HG03139 (cell line): ENCODE measurements around the gene GPX4.

Source experiments
- ATAC-seq: cut with Tn5 transposase; IDR thresholded peaks from one replicate; pipeline ENCODE4 v1.9.1; 2021; ENCODE audit not compliant: unreplicated experiment

GPX4 gene

DNA sequence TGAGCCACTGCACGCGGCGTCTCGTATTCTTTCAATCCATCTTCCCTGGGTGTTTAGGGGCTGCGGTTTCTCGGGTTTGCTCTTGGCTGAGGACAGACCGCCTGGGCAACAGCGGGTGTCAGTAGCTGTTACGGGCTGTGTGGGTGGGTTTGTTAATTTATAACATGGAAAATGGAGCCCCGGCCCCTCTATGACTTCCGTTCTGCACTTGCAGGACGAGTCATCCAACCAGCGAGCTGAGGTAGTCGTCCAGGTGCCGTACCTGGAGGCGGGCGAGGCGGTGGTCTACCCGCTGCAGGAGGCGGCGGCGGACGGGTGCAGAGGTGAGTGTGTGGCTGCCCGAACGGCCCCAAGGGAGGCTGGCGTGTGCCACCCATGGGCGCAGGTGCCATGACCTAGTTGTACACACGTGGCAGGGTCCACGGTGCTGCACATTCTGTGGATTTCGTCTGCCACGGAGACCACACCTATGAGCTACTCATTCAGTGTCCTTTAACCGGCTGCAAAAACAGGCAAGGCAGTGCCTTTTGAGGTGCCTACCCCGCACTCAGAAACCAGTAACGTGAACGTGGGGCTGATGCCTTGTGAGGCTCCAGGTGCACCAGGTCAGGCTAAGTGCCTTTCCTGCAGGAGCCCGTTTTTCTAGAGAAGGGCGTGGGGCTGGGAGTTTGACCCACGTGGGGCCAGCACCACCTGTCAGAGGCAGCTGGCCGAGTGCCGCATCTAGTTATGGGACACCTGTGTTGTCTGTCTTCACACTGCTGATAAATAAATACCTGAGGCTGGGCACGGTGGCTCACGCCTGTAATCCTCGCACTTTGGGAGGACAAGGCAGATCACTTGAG, 19.5 kb upstream of the GPX4 start:
- no peak for ATAC-seq

DNA sequence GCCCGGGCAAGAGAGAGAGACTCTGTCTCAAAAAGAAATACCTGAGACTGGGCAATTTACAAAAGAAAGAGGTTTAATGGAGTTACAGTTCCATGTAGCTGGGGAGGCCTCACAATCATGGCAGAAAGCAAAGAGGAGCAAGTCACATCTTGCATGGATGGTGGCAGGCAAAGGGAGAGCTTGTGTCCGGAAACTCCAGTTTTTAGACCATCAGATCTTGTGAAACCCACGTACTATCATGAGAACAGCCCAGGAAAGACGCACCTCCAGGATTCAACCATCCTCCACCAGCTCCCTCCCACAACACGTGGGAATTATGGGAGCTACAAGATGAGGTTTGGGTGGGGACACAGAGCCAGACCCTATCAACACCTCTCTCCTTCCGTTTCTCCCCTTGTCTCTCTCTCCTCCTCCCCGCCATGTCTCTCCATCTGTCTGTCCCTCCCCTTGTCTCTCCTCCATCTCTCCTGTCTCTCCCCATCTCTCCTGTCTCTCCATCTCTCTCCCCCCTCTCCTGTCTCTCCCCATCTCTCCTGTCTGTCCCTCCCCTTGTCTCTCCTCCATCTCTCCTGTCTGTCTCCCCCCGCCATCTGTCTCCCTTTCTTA, 18.6 kb upstream of the GPX4 start:
- no peak for ATAC-seq

DNA sequence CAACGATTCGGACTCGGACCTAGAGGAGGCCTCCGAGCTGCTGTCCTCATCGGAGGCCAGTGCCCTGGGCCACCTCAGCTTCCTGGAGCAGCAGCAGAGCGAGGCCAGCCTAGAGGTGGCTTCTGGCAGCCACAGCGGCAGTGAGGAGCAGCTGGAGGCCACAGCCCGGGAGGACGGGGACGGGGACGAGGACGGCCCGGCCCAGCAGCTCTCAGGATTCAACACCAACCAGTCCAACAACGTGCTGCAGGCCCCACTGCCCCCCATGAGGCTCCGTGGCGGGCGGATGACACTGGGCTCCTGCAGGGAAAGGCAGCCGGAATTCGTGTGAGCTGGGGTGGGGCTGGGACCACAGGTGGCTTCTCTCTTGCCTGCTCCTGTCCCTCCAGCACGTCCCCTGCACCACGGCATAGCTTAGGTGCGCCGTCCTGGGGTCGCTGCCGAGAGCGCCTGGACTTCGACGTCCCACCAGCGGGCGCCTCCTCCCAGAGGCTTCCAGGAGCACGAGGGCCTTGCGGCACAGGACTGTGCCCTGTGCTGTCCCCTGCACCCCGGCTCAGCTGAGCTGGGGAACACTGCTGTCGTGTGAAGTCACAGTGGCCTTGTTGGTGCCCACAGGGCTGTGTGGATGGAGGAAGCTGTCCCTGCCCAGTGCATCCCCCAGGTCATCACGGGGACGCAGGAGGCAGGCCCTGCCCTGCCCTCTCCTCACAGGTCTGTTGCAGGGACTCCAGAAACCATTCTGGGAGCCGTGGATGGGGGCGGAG, 17.9 kb upstream of the GPX4 start:
- ATAC-seq: no peak

DNA sequence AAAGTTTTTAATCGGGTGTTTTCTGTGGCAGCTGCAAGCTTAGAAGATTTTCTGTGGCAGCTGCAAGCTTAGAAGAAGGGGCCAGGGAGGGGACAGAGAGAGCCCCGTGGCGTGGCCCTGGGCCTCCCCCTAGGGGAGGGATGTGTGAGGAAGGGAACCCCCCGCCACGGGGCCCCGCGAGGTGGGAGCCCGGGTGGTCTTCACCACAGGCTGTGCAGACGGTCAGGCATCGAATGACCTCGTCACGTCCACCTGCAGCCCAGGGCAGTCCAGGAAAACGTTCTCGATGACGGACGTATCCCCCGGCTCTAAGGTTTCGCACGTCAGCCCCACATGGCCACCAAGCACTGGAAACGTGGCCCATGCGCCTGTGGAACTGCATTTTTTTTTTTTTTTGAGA, 17.2 kb upstream of the GPX4 start:
- ATAC-seq: no peak

DNA sequence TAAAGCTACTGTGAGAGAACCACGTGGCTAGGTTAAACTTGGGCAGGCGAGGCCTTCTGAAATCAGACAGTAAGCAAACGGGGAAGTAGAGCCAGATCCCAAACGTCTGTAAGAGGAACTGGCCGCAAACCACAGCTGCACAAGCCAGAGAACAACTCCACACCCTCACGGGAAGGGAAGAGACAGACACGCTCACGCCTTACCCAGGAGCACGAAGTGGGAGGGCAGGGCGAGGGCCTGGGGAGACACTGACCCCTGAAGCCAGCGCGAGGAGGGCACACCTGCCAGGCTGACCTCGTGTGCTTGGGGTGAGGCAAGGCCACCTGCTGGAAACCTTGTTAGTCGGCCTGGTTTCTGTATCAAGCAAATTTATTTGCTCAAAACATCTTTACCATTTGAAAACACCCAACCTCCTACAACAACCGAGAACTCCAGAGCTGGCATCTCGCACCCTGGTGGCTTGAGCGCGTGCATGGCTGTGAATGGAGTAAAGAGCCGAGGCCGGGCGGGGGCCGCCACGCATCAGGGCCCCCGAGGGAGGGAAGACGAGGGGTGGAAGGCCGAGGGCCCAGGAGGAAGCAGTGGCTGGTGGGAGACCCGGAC, 15.9 kb upstream of the GPX4 start:
- ATAC-seq: no peak

DNA sequence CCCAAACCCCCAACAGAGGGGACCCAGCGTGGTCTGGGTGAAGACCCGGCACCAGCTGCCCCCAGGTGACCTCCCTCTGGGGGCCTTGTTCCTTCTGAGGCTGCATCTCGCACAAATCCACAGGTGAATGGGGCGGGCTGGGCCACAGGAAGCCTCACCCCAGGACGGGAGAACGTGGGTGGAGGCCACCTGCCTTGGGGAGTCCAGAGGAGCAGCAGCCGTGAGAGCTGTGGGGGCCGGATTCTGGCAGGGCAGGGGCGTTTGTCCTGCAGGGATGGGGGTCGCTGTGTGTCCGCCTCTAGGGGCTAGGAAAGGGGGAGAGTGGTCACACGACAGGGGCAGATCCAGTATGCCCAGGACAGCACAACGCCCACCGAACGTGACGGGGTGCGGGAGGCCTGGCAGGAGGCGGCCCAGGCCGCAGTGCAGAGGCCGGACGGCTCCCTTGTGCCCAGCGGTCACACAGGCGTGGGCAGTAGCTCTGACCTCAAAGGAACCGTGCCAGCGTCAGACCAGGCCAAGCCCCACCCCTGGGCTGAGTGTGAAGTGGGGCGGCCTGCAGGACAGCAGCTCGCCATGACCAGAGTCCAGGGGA, 15.3 kb upstream of the GPX4 start:
- ATAC-seq: no peak

DNA sequence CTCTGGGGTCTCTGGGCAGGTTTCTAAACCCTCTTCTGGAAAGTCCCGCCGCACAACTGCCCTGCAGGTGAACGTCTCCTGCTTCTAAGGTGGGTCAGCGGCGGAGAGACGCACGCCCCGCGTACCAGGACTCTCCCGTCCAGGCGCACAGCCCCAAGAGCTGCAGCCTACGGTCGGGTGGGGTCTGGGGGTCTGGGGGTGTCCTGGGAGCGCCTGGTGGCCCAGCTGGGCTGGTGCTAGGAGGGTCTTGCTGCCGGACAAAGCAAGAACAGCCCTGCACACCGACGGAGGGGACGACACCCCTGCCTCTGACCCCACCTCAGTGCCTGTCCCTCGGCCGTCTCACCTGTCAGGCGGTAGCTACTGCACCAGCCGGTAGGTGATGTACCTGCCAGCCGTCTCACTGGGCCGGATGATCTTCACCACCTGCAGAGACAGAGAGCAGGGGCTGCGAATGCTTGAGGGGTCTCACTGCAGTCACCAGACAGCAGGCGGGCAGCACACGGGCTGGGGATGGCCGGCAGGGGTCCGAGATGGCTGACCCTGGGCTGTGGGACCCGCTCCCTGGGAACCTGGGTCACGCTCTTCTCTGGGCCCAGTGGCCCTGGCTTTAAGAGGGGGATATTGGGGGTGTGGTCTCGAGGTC, 14.5 kb upstream of the GPX4 start:
- no peak for ATAC-seq

DNA sequence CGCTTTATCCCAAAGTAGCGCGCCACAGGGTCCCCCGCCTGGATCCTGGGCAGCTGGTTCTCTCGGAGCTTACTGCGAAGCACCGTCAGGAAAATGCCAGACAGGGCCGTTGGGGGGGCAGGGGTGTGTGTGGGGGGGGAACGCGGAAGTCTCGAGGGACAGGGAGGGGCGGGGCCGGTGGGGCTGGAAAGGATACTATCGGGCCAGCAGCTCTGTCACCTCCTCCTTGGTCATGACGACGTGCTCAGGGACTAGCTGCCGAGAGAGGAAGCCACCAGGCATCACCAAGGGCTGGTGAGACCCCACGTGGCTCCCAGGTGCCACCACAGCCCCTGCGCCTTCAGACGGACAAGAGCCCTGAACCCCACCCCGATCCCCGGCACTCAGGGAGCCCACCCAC, 13.9 kb upstream of the GPX4 start:
- no peak for ATAC-seq

DNA sequence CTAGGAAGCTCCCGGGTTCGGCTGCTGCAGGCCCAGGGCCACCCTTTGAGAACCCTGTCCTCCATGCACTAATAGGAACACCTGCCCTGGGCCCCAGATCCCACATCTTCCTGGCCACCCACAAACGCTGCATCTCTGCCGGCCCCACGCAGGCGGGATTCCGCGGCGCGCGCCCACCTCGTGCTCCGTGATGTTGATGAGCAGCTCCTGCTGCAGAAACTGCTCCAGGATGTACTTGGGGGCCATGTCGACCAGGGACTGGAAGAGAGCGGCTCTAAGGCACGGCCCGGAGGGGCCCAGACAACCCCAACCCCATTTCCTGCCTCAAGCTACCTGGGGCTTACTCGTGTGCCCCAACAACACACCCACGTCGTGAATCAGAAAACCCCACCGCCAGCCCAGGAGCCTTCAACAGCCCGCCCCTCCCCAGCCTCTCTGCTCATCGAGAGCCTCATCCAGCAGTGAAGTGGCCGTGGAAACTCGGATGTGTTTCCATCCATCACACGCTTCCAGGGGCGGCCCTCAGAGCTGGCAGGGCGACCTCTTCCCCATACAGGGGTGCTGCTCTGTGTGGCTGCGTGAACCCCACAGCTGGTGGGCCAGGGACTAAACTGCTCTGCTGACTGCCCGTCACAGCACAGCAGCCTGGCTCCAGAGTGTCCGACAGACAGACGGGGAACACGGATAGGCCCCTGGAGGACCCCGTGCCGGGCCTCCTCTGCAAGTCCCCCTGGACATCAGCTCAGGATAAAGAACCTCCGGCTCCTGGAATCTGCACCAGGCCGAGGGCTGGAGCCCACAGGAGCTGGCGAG, 12.9 kb upstream of the GPX4 start:
- no peak for ATAC-seq

DNA sequence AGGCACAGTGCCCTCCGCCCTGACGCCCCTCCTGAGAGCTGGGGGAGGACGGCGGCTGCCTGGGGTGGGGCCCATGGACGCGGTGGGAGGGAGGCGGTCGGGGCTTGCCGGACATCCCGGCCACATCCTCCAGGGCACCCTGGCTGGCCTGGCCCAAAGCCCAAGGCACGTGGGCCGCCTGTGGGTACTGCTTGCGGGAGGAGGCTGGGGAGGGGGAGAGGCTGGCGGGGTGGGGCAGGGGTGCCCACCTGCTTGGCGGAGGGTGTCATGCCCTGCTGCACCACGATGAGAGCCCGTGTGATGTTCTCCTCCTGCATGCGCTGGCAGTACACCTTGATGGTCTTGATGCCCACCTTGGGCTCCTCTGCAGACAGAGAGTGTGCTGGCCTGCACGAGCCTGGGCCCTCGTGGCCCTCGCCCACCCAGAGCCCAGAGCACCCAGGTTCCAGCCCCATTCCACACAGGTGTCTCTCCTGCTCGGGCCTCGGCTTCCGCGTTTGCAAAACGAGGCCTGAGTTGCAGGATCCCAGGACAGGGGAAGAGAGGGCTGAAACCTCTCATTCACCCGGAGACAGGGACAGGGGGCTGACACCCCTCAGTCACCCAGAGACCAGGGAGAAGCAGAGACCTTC, 12.1 kb upstream of the GPX4 start:
- no peak for ATAC-seq

DNA sequence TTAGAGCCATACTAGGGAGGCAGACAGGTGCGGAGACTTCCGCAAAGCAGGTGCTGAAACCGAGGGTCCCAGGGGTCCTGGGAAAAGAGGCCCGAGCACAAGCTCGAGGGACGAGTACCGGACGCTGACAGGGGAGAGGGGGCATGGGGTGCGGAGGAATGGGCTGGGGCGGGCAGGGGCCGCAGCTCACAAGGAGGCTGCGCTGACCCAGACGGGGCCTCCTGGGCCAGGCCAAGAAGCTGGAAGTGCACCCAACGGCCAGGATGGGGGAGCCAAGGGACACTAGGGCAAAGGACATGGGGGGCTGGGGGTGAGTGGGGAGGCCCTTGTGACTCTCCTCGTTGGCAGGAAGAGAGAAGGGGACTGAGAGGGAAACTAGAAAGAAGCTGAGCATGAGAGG, 10.5 kb upstream of the GPX4 start:
- ATAC-seq: no peak

DNA sequence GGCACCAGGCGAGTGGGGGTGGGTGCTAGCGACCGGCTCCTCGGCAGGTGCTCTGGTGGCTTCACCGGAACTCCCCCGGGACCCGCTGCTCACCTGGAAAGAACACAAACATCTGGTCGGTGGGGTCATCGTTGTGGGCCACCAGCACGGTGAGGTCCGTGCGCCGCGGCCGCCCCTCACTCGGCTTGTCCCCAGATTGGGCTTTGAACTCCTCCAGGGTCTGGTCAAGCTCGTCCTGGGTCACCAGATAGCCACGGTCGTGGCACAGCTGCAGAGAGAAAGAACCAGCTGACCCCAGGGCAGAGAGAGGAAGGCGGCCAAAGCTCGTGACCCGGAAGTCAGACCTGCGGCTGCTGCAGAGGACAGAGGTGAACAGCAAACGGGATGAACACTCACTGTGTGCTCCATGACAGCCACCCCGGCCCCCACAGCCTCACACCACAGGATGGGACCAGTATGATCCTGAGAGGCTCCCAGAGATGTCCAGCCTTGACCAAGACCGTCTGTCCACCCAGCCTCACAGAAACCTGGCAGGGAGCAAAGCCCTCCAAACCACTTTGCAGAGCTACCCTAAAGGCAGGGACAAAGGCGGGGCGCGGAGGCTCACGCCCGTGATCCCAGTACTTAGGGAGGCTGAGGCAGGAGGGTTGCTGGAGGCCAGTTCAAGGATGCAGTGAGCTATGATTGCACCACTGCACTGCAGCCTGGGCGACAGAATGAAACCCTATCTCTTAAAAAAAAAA, 9.8 kb upstream of the GPX4 start:
- ATAC-seq: no peak

DNA sequence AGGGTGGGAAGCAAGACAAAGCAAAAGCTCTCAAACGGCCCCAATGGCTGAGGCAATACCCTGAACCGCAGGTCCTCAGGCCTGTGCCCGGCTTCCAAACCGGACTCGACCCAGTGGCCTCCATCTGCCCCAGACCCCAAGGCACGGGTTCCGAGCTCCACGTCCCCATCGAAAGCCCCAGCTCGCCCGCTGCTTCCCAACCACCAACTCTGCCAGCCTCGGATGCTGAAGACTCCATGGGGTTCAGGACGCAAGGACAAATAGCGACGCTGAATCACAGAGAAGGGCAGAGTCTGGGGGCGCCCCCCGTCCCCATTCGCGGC, 9.2 kb upstream of the GPX4 start:
- ATAC-seq: no peak

DNA sequence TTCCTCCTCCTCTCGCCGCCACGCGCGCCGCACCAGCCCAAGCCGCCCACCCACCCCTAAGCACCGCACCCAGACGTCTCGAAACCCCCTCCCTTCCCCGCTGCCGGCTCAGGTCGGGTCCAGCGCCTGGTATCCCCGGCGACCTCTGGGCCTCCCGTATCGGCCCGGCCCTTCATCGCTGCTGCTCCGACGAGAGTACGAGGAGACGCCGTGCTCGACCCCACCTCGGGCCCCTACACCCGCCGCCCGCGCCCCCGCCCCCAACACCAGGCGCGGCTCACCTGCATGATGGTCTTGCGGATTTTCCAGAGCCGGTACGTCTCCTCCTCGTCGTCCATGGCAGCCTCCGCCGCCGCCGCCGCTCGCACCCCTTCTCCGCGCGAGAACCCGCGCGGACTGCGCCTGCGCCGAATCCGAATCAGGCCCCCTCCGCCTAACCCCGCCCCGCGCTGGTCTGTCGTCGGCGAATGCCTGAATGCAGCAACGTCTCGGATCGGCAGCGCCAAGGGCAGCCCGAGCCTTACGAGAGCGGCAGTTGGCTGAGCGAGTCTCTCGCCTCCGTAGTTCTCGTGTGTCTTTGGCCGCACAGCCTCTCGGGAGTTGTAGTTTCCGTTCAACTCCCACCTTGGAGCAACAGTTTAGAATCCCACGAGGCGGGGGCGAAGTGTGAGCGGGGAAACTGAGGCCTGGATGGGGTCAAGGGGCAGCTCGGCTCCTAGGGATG, 8.7 kb upstream of the GPX4 start, which contains the start of gene POLR2E:
POLR2E (minus strand) TSS at position 398 of the 724 bp plus-strand sequence; CDS start at position 338, 60 bp downstream.
- ATAC-seq: peak; percentile 78

DNA sequence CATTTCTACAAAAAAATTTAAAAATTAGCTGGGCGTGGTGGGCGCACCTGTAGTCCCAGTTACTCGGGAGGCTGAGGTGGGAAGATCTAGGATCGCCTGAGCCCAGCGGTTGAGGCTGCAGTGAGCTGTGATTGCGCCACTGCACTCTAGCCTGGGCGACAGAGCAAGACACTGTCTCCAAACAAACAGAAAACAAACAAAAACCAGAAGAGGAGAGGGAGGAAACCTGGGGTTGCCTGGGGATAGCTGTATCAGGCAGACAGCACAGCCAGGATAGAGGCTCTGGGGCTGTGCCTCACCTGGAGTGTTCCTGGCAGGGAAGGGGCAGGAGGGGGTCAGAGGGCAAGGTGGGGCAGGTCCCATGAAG, 6.0 kb upstream of the GPX4 start:
- ATAC-seq: no peak

DNA sequence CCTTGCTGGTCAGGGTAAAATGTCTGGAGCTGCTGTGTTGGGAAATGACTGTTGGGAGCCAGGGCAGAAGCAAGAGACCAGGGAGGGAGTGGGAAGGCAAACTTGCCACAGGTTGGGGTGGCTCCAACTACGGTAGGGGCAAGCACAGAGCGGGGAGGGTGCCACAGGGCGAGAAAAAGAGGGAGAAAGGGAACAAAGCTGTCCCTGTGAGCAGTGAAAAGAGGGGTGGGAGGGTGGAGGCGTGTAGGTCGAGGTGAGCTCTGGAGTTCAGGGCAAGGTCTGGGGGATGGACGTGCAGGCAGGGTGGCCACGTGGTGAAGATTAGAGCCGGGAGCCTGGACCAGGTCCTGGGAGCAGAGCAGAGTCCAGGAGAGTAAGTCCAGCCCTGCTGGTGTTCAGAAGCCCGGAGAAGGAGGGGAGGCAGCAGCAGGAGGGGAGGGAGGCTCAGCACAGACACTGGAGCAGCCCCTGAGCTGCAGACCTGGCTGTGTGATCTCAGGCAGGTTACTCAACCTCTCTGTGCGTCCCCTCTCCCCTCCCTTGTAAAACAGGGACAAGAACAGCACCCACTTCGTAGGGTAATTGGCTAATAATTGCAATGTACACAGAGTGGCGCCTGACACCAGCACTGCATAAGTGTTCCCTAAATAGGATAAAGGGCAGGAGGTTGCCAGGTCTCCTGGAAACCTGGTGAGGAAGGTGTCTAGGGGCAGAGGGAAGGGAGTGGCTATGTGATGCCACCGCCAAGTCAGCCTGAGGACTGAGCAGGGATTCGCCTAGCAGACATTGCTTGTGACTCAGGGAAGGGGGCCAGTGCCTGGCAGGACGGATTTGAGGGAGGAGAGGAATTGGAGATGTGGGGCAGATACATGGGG, 5.4 kb upstream of the GPX4 start:
- ATAC-seq: no peak

DNA sequence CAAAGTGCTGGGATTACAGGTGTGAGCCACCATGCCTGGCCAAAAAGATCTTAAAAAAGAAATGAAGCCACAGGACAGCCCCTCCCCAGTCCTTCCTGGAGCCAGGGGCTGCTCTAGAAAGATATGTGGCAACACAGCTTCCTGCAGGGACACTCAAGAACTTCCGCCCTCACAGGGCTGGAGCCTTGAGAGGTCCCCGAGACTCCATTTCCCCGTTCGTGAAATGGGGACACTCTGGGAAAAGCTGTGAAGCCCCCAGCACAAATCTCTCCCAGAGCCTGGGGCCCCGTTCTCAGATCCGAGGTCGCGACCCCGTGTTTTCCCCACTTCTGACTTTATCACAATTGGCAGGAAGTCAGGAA, 2.5 kb upstream of the GPX4 start:
- ATAC-seq: no peak
